GM19035 (cell line): Measurements from ENCODE around the gene EIF2B2.
"Not testable (repeated sequence)": the region's sequence is repeated elsewhere in the genome, so short reads cannot be mapped to it uniquely, and the experiment has no call there.

Experiments
- ATAC-seq: cut with Tn5 transposase; IDR thresholded peaks from one replicate; pipeline ENCODE4 v1.9.1; 2021; ENCODE audit not compliant: unreplicated experiment

The EIF2B2 gene

DNA sequence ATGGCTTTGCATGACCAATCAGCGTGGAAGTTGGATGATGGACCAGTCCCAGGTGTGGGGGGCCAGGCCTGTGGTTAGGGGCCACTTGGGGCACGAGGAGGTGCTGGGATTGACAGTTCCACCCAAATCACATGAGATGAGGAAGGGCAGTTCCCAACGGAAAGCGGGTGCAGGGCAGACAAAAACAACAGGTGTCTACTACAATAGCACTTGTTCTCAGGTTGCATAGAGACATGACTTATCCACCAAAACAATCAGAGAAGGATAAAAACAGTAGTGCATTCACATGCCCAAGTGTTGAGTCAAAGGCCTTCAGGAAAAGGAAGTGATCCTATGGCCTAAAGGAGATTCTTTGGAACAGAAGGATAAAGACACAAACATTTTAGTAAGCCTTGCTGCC, 14.6 kb upstream of the EIF2B2 start:
- no peak for ATAC-seq

- ATAC-seq, result no peak
Measured at GRCh38 chr14:74988993-74989392, 13.7 kb upstream of the EIF2B2 start.

GRCh38 chr14:74994182-74994581, 8.5 kb upstream of the EIF2B2 start:
- not testable (repeated sequence) for ATAC-seq

GRCh38 chr14:74995781-74996180, 6.9 kb upstream of the EIF2B2 start:
- ATAC-seq, result not testable (repeated sequence)

DNA sequence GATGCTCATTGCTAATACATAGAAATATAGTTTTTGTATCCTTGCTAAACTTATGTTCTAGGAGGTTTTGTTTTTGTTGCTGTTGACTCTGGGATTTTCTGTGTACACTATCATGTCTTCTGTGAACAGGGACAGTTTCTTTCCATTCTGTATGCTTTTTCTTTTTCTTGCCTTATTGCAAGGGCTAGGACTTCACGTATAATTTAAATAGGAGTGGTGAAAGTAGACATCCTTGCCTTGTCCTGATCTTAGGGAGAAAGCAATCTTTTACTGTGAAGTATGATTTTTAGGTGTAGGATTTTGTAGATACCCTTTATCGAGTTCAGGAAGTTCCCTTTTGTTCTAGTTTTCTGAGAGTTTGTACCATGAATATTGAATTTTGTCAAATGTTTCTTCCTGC, 1.5 kb upstream of the EIF2B2 start:
- no peak for ATAC-seq

- ATAC-seq, result no peak
Measured at GRCh38 chr14:75001899-75002298, 822 bp upstream of the EIF2B2 start.

DNA sequence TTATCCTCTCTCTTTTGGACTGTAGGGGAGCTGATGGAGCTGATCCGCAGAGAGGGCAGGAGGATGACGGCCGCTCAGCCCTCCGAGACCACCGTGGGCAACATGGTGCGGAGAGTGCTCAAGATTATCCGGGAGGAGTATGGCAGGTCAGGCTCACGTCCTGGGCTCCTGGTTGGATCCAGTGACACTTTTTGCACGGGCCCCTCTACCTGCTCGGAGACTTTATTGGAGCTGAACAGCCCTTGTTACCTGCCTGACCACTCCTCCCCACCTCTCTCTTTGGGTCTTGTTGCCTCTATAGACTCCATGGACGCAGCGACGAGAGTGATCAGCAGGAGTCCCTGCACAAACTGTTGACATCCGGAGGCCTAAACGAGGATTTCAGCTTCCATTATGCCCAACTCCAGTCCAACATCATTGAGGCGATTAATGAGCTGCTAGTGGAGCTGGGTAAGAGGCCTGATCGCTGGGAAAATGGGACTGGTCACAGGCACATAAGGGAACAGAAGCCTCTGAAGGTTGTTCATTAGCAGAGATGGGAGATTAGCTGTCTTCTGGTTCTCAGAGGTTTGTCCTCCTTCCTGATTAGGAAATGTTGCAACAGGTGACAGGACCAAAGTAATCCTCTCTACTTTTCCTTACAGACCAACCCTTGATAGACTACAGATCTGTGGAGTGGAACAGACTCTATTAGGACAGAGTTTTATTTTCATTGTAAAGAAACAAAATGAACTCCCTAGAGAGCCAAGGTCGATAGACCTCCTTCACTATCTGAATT, 718 bp downstream of the EIF2B2 start:
- no peak for ATAC-seq

DNA sequence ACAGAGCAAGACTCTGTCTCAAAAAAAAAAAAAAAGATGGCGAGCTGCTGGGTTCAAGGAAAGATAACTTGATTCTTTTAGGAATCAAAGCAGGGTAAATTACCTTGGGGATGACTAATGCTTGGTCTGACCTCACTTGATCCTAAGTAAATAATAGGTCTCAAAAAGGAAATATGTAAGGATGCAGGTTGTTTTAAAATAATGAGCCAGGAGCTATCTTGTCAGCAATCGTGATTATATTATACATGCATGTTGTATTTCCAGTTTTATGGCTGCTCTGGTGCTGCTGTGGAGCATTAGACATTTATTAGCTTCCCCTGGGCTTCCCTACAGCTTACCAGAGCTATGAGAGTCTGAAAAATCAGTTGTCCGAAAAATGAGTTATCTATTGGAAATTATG, 2.6 kb downstream of the EIF2B2 start:
- ATAC-seq, result no peak

- ATAC-seq, result no peak
Measured at GRCh38 chr14:75009176-75009575, 6.5 kb downstream of the EIF2B2 start.

GRCh38 chr14:75010472-75011093, 7.9 kb downstream of the EIF2B2 start:
- no peak for ATAC-seq

DNA sequence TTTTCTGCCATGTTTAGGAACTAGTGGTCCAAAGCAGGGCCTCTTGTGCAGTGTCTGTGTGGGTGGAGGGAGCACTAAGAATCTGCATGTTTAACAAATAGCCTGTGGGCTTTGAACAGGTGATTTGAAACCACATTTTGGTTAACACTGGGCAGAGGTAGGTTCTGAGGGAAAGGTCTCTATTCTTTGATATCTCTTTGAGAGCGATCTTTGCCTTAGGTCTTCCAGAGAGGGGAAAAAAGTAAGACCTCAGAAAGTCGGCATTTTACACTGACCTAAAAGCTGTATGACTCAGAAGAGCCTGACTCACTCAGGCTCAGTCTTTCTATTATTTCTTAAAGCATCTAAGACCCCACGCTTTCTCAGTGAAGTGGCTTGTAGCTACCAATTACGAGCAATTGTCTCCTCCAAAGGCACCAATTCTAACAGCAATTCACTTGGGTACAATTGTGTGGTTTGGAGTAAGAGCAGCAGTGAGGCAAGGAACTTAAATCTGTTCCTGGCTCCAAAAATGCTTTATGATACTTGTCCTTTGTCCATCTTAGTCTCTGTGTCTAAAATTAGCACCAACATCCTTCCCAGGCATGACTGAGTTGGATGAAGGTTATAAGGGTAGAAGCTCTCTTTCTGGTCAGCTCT, 8.8 kb downstream of the EIF2B2 start:
- ATAC-seq, result no peak

GRCh38 chr14:75013290-75013689, 10.6 kb downstream of the EIF2B2 start:
- ATAC-seq, result no peak

DNA sequence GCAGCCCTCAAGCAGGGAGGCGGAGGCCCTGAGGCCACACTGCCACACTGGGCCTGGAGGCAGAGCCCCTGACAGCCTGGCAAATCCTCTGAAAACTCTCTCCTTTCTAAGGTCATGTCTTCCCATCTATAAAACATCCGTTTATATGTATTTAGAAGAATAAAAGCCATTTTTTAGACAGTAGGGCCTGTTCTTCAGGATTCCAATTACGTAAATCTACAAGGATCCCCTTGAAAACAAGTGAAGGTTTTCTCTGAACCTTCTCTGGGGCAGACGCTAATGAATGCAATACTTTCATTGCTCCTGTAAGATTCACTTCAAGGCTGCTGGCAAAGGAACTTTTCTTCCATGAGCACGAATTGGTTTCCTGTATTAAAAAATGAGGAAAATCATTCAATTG, 12.8 kb downstream of the EIF2B2 start:
- ATAC-seq, result no peak

GRCh38 chr14:75016815-75017214, 14.1 kb downstream of the EIF2B2 start:
- ATAC-seq, result no peak

DNA sequence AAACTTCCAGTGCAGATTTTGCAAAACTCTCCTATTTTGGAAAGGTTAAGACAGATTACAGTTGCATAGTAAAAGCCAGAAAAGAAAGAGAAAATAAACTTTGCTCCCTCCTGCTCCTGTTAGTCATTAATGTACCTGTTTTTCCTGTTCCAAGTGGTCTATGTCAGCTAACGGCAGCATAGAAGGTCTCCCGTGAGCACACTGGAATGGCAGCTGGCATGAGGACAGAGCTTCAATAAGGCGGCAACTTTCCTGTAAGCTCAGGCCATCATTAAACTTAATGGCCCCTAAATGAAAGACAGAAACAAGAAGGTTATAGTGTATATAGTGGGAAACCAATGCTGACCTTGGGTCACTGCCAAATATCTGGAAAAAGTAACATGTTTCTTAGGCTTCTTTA, 16.0 kb downstream of the EIF2B2 start:
- ATAC-seq, result no peak

DNA sequence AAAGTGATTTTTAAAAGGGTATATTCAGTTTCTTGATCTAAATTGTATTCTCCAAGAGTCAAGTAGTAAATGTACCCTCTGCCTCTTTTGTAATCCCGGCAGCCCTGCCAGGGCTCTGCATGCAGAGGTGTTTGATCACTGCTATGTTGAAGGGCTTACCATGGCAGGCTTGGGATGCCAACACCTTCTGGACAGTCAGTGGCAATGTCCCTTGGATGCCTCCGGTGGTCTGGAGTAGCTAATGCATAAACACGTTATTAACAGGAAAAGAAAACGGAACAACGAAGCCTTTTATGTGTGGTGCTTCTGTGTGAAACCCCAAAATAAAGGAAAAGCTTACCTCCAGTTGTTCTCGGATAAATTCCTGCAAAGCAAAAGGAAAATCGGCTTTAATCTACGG, 19.9 kb downstream of the EIF2B2 start:
- ATAC-seq, result no peak

DNA sequence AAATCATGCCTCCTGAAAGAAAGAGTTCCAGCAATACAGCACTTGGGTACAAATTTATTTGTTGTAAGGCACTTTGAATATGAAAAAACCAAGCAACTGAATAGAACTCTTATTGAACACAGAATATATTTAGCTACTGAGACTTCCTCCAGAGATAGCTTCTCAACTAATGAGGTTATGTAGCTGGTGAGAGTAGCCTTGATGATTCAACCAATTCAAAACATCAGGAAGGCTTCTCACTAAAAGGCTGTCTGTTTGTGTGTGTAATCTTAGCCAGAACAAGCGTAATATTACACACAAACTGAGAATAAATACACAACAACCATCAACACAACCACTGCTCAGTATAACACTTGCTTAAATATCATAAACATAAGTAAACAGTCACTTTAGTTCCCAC, 20.4 kb downstream of the EIF2B2 start:
- no peak for ATAC-seq

GRCh38 chr14:75025082-75025481, 22.4 kb downstream of the EIF2B2 start:
- ATAC-seq, result no peak

- ATAC-seq, result no peak
Measured at GRCh38 chr14:75025876-75026275, 23.2 kb downstream of the EIF2B2 start.

- no peak for ATAC-seq
Measured at GRCh38 chr14:75030147-75030546, 27.4 kb downstream of the EIF2B2 start.

GRCh38 chr14:75032939-75033338, 30.2 kb downstream of the EIF2B2 start:
- no peak for ATAC-seq

GRCh38 chr14:75040507-75040906, 37.8 kb downstream of the EIF2B2 start:
- no peak for ATAC-seq
